Karpas-422 (cell line): ENCODE measurements around the gene KMT5C. TPM values are rescaled to one million over a fixed set of nuclear protein-coding genes. Genes with fewer than 3 reads are reported as not detected.

Experiments used
- DNase-seq: peaks from one replicate; pipeline ENCODE4 v3.0.0-alpha.2; 2015
- H2AFZ ChIP-seq: fragments of 200-600 bp; sonication (generic); 2 replicates; pipeline ENCODE4 v1.6.1; 2014; ENCODE audit warnings: antibody characterized with exemption, low read length, mixed read lengths
- H3K27ac ChIP-seq: fragments of 200-600 bp; sonication (generic); 2 replicates; pipeline ENCODE4 v1.5.1; 2014; ENCODE audit warnings: mild to moderate bottlenecking, low read length, moderate library complexity
- H3K27me3 ChIP-seq: fragments of 200-600 bp; sonication (generic); 2 replicates; pipeline ENCODE4 v1.6.1; 2014; ENCODE audit warnings: low read length, mixed read lengths
- H3K36me3 ChIP-seq: fragments of 200-600 bp; sonication (generic); 2 replicates; pipeline ENCODE4 v1.6.1; 2014; ENCODE audit warnings: low read length, mixed read lengths; ENCODE audit not compliant: insufficient read depth
- H3K4me1 ChIP-seq: fragments of 200-600 bp; sonication (generic); 2 replicates; pipeline ENCODE4 v1.6.1; 2014; ENCODE audit warnings: mild to moderate bottlenecking, low read length, mixed read lengths
- H3K4me2 ChIP-seq: fragments of 200-600 bp; sonication (generic); 2 replicates; pipeline ENCODE4 v1.6.1; 2014; ENCODE audit warnings: low read length, low read depth, mild to moderate bottlenecking; ENCODE audit not compliant: poor library complexity, severe bottlenecking
- H3K4me3 ChIP-seq: fragments of 200-600 bp; sonication (generic); 2 replicates; pipeline ENCODE4 v1.5.1; 2014; ENCODE audit warnings: mild to moderate bottlenecking, antibody characterized with exemption, low read length, mixed read lengths
- H3K79me2 ChIP-seq: fragments of 200-600 bp; sonication (generic); 2 replicates; pipeline ENCODE4 v1.6.1; 2014; ENCODE audit warnings: mild to moderate bottlenecking, low read length, mixed read lengths
- H3K9ac ChIP-seq: fragments of 200-600 bp; sonication (generic); 2 replicates; pipeline ENCODE4 v1.6.0; 2014; ENCODE audit warnings: low read length
- H3K9me2 ChIP-seq: fragments of 200-600 bp; sonication (generic), shearing (Covaris generic); replicated peaks from 2 replicates; pipeline ENCODE4 v1.6.0; 2014; ENCODE audit warnings: mild to moderate bottlenecking, low read length, moderate library complexity; ENCODE audit not compliant: insufficient read depth
- H3K9me3 ChIP-seq: fragments of 300-700, 200-600 bp; sonication (generic); 2 replicates; pipeline ENCODE4 v1.6.1; 2014; ENCODE audit warnings: low read length, mixed read lengths
- H4K20me1 ChIP-seq: fragments of 200-600 bp; sonication (generic); 2 replicates; pipeline ENCODE4 v1.6.1; 2014; ENCODE audit warnings: mild to moderate bottlenecking, antibody characterized with exemption, low read length, low read depth; ENCODE audit not compliant: insufficient read depth
- total RNA-seq: library from RNA; depleted of rRNA; stranded (reverse); fragments of >200 nt; shearing (Covaris generic); gene quantifications from 2 replicates; pipeline ENCODE4 v1.2.3, GENCODE V29; 2014; ENCODE audit warnings: low replicate concordance

Gene KMT5C
- total RNA-seq, 1 experiment from 2014 or later, result 10.3 TPM

DNA sequence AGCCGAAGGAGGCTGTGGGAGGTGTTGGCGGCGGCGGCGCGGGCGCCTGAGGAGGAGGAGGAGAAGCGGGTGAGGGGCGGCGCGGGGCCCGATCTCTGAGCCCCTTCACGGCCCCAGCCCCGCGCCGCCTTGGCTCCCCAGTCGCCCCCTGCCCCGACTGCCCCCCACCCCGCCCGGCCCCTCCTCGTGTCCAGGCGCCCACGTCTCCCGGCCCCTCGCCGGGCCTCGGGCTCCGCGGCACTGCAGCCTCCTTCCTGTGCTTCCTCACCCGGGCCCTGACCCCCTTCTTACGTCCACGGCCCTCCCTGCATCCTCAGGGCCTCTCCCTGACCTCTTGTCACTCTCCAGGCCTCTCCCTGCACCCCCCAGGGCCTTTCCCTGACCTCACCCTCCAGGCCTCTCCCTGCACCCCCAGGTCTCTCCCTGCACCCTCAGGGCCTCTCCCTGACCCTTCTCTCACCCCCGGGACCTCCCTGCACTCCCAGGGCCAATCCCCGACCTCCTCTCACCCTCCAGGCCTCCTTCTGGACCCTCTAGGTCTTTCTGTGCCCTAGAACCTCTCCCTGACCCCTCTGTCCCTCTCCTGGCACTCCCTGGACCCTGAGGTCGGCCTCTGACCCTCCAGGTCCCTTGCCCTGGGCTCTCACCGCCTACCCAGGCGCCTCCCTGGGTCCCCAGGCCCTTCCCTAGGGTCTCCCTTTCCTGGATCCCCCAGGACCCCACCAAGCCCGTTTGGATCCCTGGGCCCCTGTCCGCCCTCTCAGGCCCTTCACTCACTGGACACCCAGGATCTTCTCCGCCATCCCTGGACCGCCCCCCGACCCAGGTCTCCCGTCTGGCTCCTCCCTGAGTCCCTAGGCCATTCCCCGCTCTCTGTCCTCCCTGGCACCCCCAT, 460 bp downstream of the KMT5C start:
- Histone ChIP-seq H3K9me3 (no peaks in the 10 kb centered on the region), H4K20me1 (0 out of 2 replicates have a peak, but pooled peaks cover 13% of the 10 kb centered on the region), H2AFZ (no peak overlapping the region), H3K27me3 (no peaks in the 10 kb centered on the region), H3K4me1 (peaks cover 24% of the 10 kb centered on the region), H3K27ac (peak overlapping the region; percentile 73), H3K36me3 (no peaks in the 10 kb centered on the region), H3K79me2 (peaks cover 17% of the 10 kb centered on the region), H3K4me2 (peak overlapping the region; percentile 100), H3K9ac (peak overlapping the region; percentile 100), H3K4me3 (peak overlapping the region; percentile 100), H3K9me2 (no peaks in the 10 kb centered on the region)
- DNase-seq, result peak; percentile 63

GRCh38 chr19:55340784-55341147, 1.1 kb downstream of the KMT5C start:
- Histone ChIP-seq H4K20me1 (0 out of 2 replicates have a peak, but pooled peaks cover 13% of the 10 kb centered on the region), H3K4me1 (peaks cover 24% of the 10 kb centered on the region), H2AFZ (no peak overlapping the region), H3K9me2 (no peaks in the 10 kb centered on the region), H3K79me2 (peaks cover 17% of the 10 kb centered on the region), H3K36me3 (no peaks in the 10 kb centered on the region), H3K27ac (peak overlapping the region; percentile 73), H3K4me2 (peak overlapping the region; percentile 100), H3K4me3 (peak overlapping the region; percentile 100), H3K9ac (peak overlapping the region; percentile 100), H3K27me3 (no peaks in the 10 kb centered on the region), H3K9me3 (no peaks in the 10 kb centered on the region)
- peak; percentile 75 for DNase-seq

- peak overlapping the region; percentile 73; the same call in 1 of the 2 replicates for H3K27ac ChIP-seq
- H3K36me3 ChIP-seq, result no peaks in the 10 kb centered on the region
- H2AFZ ChIP-seq, result no peak overlapping the region
- no peaks in the 10 kb centered on the region for H3K9me2 ChIP-seq
- peak overlapping the region; percentile 100 for H3K9ac ChIP-seq
- peaks cover 17% of the 10 kb centered on the region for H3K79me2 ChIP-seq
- no peaks in the 10 kb centered on the region for H3K9me3 ChIP-seq
- peak overlapping the region; percentile 100 for H3K4me2 ChIP-seq
- H3K4me3 ChIP-seq, result peak overlapping the region; percentile 100
- H3K27me3 ChIP-seq, result no peaks in the 10 kb centered on the region
- H4K20me1 ChIP-seq, result 0 out of 2 replicates have a peak, but pooled peaks cover 13% of the 10 kb centered on the region
- peaks cover 24% of the 10 kb centered on the region for H3K4me1 ChIP-seq
- peak; percentile 88 for DNase-seq
Measured at GRCh38 chr19:55341171-55341588, 1.5 kb downstream of the KMT5C start.

GRCh38 chr19:55341595-55342531, 2.2 kb downstream of the KMT5C start:
- 0 out of 2 replicates have a peak, but pooled peaks cover 13% of the 10 kb centered on the region for H4K20me1 ChIP-seq
- DNase-seq, result no peak
- H2AFZ ChIP-seq, result no peak overlapping the region
- no peaks in the 10 kb centered on the region for H3K36me3 ChIP-seq
- no peaks in the 10 kb centered on the region for H3K27me3 ChIP-seq
- peaks cover 17% of the 10 kb centered on the region for H3K79me2 ChIP-seq
- no peak overlapping the region for H3K27ac ChIP-seq
- H3K4me3 ChIP-seq, result peak overlapping the region; percentile 100
- H3K4me1 ChIP-seq, result peaks cover 24% of the 10 kb centered on the region
- peak overlapping the region; percentile 100 for H3K9ac ChIP-seq
- no peaks in the 10 kb centered on the region for H3K9me2 ChIP-seq
- no peaks in the 10 kb centered on the region for H3K9me3 ChIP-seq
- H3K4me2 ChIP-seq, result peak overlapping the region; percentile 100

- Histone ChIP-seq H3K79me2 (peaks cover 17% of the 10 kb centered on the region), H3K9me2 (no peaks in the 10 kb centered on the region), H3K4me1 (peaks cover 15% of the 10 kb centered on the region), H3K9me3 (no peaks in the 10 kb centered on the region), H3K27me3 (no peaks in the 10 kb centered on the region), H3K27ac (no peak overlapping the region), H3K4me3 (no peak overlapping the region), H2AFZ (no peak overlapping the region), H3K9ac (no peak overlapping the region), H4K20me1 (0 out of 2 replicates have a peak, but pooled peaks cover 13% of the 10 kb centered on the region), H3K4me2 (no peak overlapping the region), H3K36me3 (no peaks in the 10 kb centered on the region)
- DNase-seq, result no peak
Measured at GRCh38 chr19:55344444-55344843, 4.8 kb downstream of the KMT5C start.

DNA sequence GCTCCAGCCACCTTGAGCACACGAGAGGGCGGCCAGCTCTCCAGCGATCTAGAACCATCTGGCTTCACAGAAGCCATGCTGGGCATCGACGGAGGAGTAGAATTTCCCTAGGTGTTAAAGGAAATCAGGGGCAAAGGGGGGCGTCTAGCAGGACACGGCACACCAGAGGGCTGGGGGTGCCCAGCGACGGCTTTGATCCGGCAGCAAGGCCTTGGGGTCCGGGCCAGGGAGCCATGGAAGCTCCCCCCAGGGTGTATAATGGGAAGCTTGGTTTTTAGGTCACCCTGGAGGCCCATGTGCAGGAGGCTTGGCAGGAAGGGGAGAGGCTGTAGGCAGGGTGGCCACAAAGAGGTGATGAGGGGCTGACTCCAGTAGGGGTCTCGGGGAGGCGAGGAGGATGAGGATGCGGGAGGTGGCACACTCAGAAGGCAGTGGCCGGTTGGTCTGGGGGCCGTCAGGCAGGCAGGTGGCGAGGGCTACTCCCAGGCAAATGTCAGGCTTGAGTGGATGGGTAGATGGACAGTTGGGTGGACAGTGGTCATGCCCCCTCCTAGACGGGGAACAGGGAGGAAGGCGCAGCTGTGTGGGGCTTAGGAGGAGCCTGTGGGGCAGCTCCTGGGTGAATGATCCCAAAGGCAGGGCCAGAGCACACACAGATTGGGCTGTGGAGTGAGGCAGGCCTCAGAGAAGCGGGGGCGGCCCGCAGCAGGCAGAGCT, 5.6 kb downstream of the KMT5C start:
- Histone ChIP-seq H3K27me3 (no peaks in the 10 kb centered on the region), H3K36me3 (no peaks in the 10 kb centered on the region), H2AFZ (no peak overlapping the region), H3K4me3 (no peak overlapping the region), H3K79me2 (peaks cover 14% of the 10 kb centered on the region), H3K9me3 (no peaks in the 10 kb centered on the region), H3K4me2 (no peak overlapping the region), H3K9me2 (no peaks in the 10 kb centered on the region), H3K27ac (no peak overlapping the region), H4K20me1 (0 out of 2 replicates have a peak, but pooled peaks cover 13% of the 10 kb centered on the region), H3K4me1 (peaks cover 15% of the 10 kb centered on the region), H3K9ac (no peak overlapping the region)
- DNase-seq, result no peak

DNA sequence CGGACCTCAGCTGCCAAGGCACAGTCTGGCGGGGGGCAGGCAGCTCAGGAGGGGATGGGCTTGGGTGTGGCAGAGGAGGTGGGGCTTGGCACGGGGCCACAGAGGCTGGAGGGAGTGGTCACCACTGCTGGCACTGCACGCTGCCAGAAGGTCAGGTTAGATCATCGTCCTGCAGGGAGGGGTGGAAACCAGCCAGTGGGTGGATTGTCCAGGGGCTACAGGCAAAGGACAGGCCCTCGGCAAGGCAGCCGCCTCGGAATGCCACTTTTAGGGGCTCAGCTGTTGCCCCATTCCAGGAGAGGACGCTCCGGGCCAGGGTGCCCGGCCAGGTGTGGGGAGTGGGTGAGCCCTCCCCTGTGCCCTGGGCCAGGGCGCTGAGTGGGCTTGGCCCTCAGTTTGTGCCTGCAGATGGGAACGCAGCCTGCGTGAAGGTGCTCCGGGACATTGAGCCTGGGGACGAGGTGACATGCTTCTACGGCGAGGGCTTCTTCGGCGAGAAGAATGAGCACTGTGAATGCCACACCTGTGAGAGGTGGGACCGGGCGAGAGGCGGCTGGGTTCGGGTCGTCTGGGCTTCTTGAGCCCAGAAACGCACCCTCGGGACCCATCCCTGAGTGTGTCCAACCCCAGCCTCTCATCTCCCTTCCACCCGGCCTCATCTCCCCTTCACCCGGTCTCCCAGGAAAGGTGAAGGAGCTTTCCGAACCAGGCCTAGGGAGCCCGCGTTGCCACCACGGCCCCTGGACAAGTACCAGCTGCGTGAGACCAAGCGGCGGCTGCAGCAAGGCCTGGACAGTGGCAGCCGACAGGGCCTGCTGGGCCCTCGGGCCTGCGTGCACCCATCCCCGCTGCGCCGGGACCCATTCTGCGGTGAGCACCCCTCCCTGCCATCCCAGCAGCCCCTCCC, 6.4 kb downstream of the KMT5C start:
- H3K9ac ChIP-seq, result no peak overlapping the region
- H3K4me3 ChIP-seq, result no peak overlapping the region
- H3K27ac ChIP-seq, result no peak overlapping the region
- no peak for DNase-seq
- no peaks in the 10 kb centered on the region for H3K9me3 ChIP-seq
- no peak overlapping the region for H2AFZ ChIP-seq
- H4K20me1 ChIP-seq, result peaks cover 13% of the 10 kb centered on the region; the same call in 1 of the 2 replicates
- no peaks in the 10 kb centered on the region for H3K27me3 ChIP-seq
- no peaks in the 10 kb centered on the region for H3K36me3 ChIP-seq
- H3K4me1 ChIP-seq, result peaks cover 9% of the 10 kb centered on the region
- peaks cover 8% of the 10 kb centered on the region; the same call in 1 of the 2 replicates for H3K79me2 ChIP-seq
- H3K4me2 ChIP-seq, result no peak overlapping the region
- H3K9me2 ChIP-seq, result no peaks in the 10 kb centered on the region
